ENCODE data around the gene SPTBN2. TPM values are rescaled to one million over a fixed set of nuclear protein-coding genes. Genes with fewer than 3 reads are reported as not detected.

The SPTBN2 gene
- total and polyA plus RNA-seq, 2 of the 4 experiments (the other 2 are of a cell fraction) = 0.18 to 0.41 TPM

GRCh38 chr11:66728693-66729385 lies at the start of gene SPTBN2 (continued):
- TF ChIP-seq USF2 (IDR thresholded peaks at IDR 0.05; ENCODE audit: low read depth, low read length) = no peak

- Histone ChIP-seq H4K8ac (ENCODE audit: low read depth in 2 of 2, low read length in 2 of 2) (no peak overlapping the region), H3K4ac (ENCODE audit: low read depth, low read length) (no peak overlapping the region), H2AK5ac (ENCODE audit: low read depth, low read length) (no peak overlapping the region), H3K4me2 (ENCODE audit: low read depth, low read length) (no peak overlapping the region), H3K18ac (ENCODE audit: low read depth, low read length) (no peak overlapping the region), H2AK9ac (replicated peaks; ENCODE audit: low read depth, low read length, poor library complexity) (no peak overlapping the region), H2BK20ac (ENCODE audit: low read depth, low read length) (no peak overlapping the region), H3K9ac (ENCODE audit: low read depth, low read length) (no peak overlapping the region), H2BK5ac (ENCODE audit: low read depth, low read length, poor library complexity, severe bottlenecking) (no peak overlapping the region), H3K79me1 (ENCODE audit: low read depth in 1 of 2, low read length in 2 of 2) (no peaks in the 10 kb centered on the region; a peak in 2 of 4 replicates), H4K20me1 (ENCODE audit: insufficient read depth, low read length) (no peaks in the 10 kb centered on the region), H4K91ac (ENCODE audit: insufficient read depth, low read depth, low read length) (no peak overlapping the region), H3K36me3 (ENCODE audit: control insufficient read depth, insufficient read depth, low read length) (no peaks in the 10 kb centered on the region), H3K27me3 (ENCODE audit: control insufficient read depth, insufficient read depth, low read length) (no peaks in the 10 kb centered on the region), H3K14ac (replicated peaks; ENCODE audit: low read depth, low read length) (no peak overlapping the region), H2BK15ac (ENCODE audit: low read depth, low read length) (no peak overlapping the region), H3K4me3 (ENCODE audit: insufficient read depth, low read depth, low read length) (no peak overlapping the region), H3K23ac (ENCODE audit: low read depth, low read length) (no peak overlapping the region), H4K5ac (ENCODE audit: low read depth, low read length) (no peak overlapping the region), H3K4me1 (ENCODE audit: control insufficient read depth, insufficient read depth, low read length) (no peaks in the 10 kb centered on the region), H3K9me1 (ENCODE audit: insufficient read depth, low read length) (peaks cover 3% of the 10 kb centered on the region; the same call in 1 of the 2 replicates), H2BK120ac (ENCODE audit: low read depth, low read length) (no peak overlapping the region), H3K56ac (ENCODE audit: extremely low read depth, insufficient read depth, low read length) (no peak overlapping the region), H3K9me3 (ENCODE audit: control insufficient read depth, insufficient read depth, low read length) (no peaks in the 10 kb centered on the region), H2AFZ (replicated peaks; ENCODE audit: low read length, poor library complexity) (no peak overlapping the region), H3K27ac (ENCODE audit: insufficient read depth, low read length) (no peak overlapping the region)
- ATAC-seq (ENCODE audit: low read depth) = no peak
- BruUV-seq (replicated peaks) = no TSS peak
- ChIA-PET POLR2A (ENCODE audit: unreplicated experiment) (interaction anchor here (0.6 kb wide), 1 partner anchor 44 kb away, joined by 3 read pairs; no protein-coding TSS in a partner anchor), CTCF (interaction anchor here (0.6 kb wide), 1 partner anchor 95 kb away, joined by 3 read pairs; no protein-coding TSS in a partner anchor)
- in situ Hi-C loops (cut with MboI; ENCODE audit: low sequenced_read_pairs) = no loop called here
- dilution Hi-C loops (cut with HindIII; ENCODE audit: low sequenced_read_pairs, unreplicated experiment) = no loop called here
- no peak for TF ChIP-seq FOS (IDR thresholded peaks at IDR 0.05; ENCODE audit: low read depth, low read length)
- TF ChIP-seq RFX5 (IDR thresholded peaks at IDR 0.05; ENCODE audit: low read depth, low read length) = no peak
- TF ChIP-seq RCOR1 (IDR thresholded peaks at IDR 0.05; ENCODE audit: insufficient replicate concordance, low read length) = no peak
- no peak for TF ChIP-seq CHD1 (IDR thresholded peaks at IDR 0.05; ENCODE audit: low read depth, low read length)
- TF ChIP-seq, protein P1, sequence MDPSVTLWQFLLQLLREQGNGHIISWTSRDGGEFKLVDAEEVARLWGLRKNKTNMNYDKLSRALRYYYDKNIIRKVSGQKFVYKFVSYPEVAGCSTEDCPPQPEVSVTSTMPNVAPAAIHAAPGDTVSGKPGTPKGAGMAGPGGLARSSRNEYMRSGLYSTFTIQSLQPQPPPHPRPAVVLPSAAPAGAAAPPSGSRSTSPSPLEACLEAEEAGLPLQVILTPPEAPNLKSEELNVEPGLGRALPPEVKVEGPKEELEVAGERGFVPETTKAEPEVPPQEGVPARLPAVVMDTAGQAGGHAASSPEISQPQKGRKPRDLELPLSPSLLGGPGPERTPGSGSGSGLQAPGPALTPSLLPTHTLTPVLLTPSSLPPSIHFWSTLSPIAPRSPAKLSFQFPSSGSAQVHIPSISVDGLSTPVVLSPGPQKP (IDR thresholded peaks at IDR 0.05; ENCODE audit: borderline replicate concordance, low read depth, low read length) = no peak
- no peak for TF ChIP-seq RAD21 (IDR thresholded peaks at IDR 0.05; ENCODE audit: low read length)
- TF ChIP-seq POLR2A (IDR thresholded peaks at IDR 0.05; ENCODE audit: low read depth, low read length) = no peak
- TF ChIP-seq NFE2L2 (IDR thresholded peaks at IDR 0.05; ENCODE audit: low read depth, low read length) = no peak
- TF ChIP-seq, protein P2, sequence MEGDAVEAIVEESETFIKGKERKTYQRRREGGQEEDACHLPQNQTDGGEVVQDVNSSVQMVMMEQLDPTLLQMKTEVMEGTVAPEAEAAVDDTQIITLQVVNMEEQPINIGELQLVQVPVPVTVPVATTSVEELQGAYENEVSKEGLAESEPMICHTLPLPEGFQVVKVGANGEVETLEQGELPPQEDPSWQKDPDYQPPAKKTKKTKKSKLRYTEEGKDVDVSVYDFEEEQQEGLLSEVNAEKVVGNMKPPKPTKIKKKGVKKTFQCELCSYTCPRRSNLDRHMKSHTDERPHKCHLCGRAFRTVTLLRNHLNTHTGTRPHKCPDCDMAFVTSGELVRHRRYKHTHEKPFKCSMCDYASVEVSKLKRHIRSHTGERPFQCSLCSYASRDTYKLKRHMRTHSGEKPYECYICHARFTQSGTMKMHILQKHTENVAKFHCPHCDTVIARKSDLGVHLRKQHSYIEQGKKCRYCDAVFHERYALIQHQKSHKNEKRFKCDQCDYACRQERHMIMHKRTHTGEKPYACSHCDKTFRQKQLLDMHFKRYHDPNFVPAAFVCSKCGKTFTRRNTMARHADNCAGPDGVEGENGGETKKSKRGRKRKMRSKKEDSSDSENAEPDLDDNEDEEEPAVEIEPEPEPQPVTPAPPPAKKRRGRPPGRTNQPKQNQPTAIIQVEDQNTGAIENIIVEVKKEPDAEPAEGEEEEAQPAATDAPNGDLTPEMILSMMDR (conservative IDR thresholded peaks at IDR 0.05; ENCODE audit: low read depth, low read length) = no peak
- no peak for DNase-seq
- intact Hi-C loops (cut with micrococcal nuclease) = no loop called here
Observed at GRCh38 chr11:66768818-66769217, 39.8 kb upstream of the SPTBN2 start.
